ENCODE data around the gene TMEM120B.

TMEM120B gene

GRCh38 chr12:121829250-121829918 is 116.8 kb downstream of the TMEM120B start:
- in situ Hi-C loops (cut with MboI; ENCODE audit: low sequenced_read_pairs): no loop called here

GRCh38 chr12:121830134-121830533 is 117.6 kb downstream of the TMEM120B start:
- in situ Hi-C loops (cut with MboI; ENCODE audit: low sequenced_read_pairs): no loop called here

- in situ Hi-C loops (cut with MboI; ENCODE audit: low sequenced_read_pairs): no loop called here
Measured at GRCh38 chr12:121830588-121831265, 118.2 kb downstream of the TMEM120B start.

All from HL-60/S4 treated with retinoic acid at 250 ng/mL for 4 days and 3 days (cell line).